H1 (cell line): ENCODE data around the gene ASPG. TPM values are rescaled to one million over a fixed set of nuclear protein-coding genes. Genes with fewer than 3 reads are reported as not detected.

Experiments
- CTCF ChIA-PET: fragments of 300-600 bp; sonication (Branson Sonifier 250); formaldehyde crosslinking; loops from one replicate; lab custom pipeline; 2021; ENCODE audit not compliant: partially characterized antibody; lab: Charles Lee
- POLR2A ChIA-PET: fragments of 300-600 bp; sonication (Branson Sonifier 250); formaldehyde crosslinking; loops from one replicate; lab custom pipeline; 2021; ENCODE audit warnings: inconsistent platforms; ENCODE audit not compliant: partially characterized antibody; lab: Charles Lee
- DNase-seq, 2 experiments: peaks; one replicate each; pipeline versions ENCODE4 v3.0.0 to v3.0.0-alpha.2; 2010 to 2022; ENCODE audit warnings: low spot score in 2 of 2, low read depth in 1 of 2, mixed read lengths in 1 of 2
- FAIRE-seq: peaks from 2 replicates; lab custom pipeline; 2011; peaks lifted over from hg19 to GRCh38; lab: Jason Lieb, UNC
- H2AFZ ChIP-seq: 2 replicates; pipeline ENCODE4 v1.8.1; 2012; ENCODE audit warnings: low read length, inconsistent platforms
- H2AK5ac ChIP-seq: 2 replicates; pipeline ENCODE4 v1.6.1; 2013; ENCODE audit warnings: low read depth, low read length
- H2BK120ac ChIP-seq: replicated peaks from 2 replicates; pipeline ENCODE3; 2013; ENCODE audit warnings: low read depth, low read length, inconsistent platforms
- H2BK12ac ChIP-seq: 2 replicates; pipeline ENCODE4 v1.6.1; 2013; ENCODE audit warnings: low read depth, low read length
- H2BK15ac ChIP-seq: 2 replicates; pipeline ENCODE4 v1.6.1; 2013; ENCODE audit warnings: low read length
- H2BK20ac ChIP-seq: 2 replicates; pipeline ENCODE4 v1.6.1; 2013; ENCODE audit warnings: low read length
- H2BK5ac ChIP-seq: 2 replicates; pipeline ENCODE4 v1.6.1; 2013; ENCODE audit warnings: low read depth, low read length
- H3K14ac ChIP-seq: 2 replicates; pipeline ENCODE4 v1.6.1; 2013; ENCODE audit warnings: inconsistent platforms; ENCODE audit not compliant: insufficient read length
- H3K18ac ChIP-seq: 2 replicates; pipeline ENCODE4 v1.6.1; 2013; ENCODE audit warnings: low read length; ENCODE audit errors: extremely low read depth
- H3K23ac ChIP-seq: 2 replicates; pipeline ENCODE4 v1.6.1; 2013; ENCODE audit warnings: inconsistent platforms; ENCODE audit not compliant: insufficient read length
- H3K23me2 ChIP-seq: 2 replicates; pipeline ENCODE4 v1.6.1; 2013; ENCODE audit warnings: low read depth, low read length
- H3K27ac ChIP-seq: 2 replicates; pipeline ENCODE4 v1.6.1; 2011; ENCODE audit warnings: low read depth, low read length, inconsistent platforms
- H3K27me3 ChIP-seq, 4 experiments: replicated peaks in 1 of 4; 1 replicate in 1 of 4; 2 replicates in 3 of 4; pipeline versions ENCODE4 v1.6.1 to v1.8.1; 2011 to 2013; ENCODE audit warnings: low read length in 3 of 4, mild to moderate bottlenecking in 3 of 4, inconsistent platforms in 2 of 4, mixed read lengths in 2 of 4, moderate library complexity in 1 of 4; ENCODE audit not compliant: control insufficient read depth in 3 of 4, insufficient read depth in 3 of 4; ENCODE audit errors: extremely low read depth in 1 of 4
- H3K36me3 ChIP-seq, 4 experiments: 2 replicates each; pipeline versions ENCODE4 v1.6.1 to v1.8.1; 2011 to 2013; ENCODE audit warnings: mild to moderate bottlenecking in 4 of 4, low read length in 3 of 4, moderate library complexity in 2 of 4, control low read depth in 1 of 4, inconsistent platforms in 1 of 4; ENCODE audit not compliant: insufficient read depth in 4 of 4, control insufficient read depth in 2 of 4
- H3K4ac ChIP-seq: replicated peaks from 2 replicates; pipeline ENCODE3; 2013; ENCODE audit warnings: low read length, low read depth, mixed read lengths, inconsistent platforms; ENCODE audit not compliant: insufficient read length
- H3K4me1 ChIP-seq, 4 experiments: replicated peaks in 1 of 4; 1 replicate in 1 of 4; 2 replicates in 3 of 4; pipeline versions ENCODE4 v1.6.1 to v1.8.1; 2011 to 2013; ENCODE audit warnings: low read length in 3 of 4, inconsistent platforms in 2 of 4, mixed read lengths in 1 of 4; ENCODE audit not compliant: insufficient read depth in 4 of 4, control insufficient read depth in 3 of 4
- H3K4me2 ChIP-seq, 2 experiments: 2 replicates each; pipeline versions ENCODE4 v1.6.1 to v1.8.1; 2011 to 2013; ENCODE audit warnings: low read depth in 2 of 2, low read length in 2 of 2, control low read depth in 1 of 2, inconsistent platforms in 1 of 2, mild to moderate bottlenecking in 1 of 2; ENCODE audit not compliant: insufficient read depth in 1 of 2
- H3K4me3 ChIP-seq, 4 experiments: fragments of 200-600, 300-600 bp in 1 of 4; sonication (generic), shearing (Covaris generic), sonication (Bioruptor Twin) in 1 of 4; 2 replicates each; pipeline versions ENCODE4 v1.5.1 to v1.8.1; 2011 to 2016; ENCODE audit warnings: low read length in 4 of 4, low read depth in 3 of 4, control low read depth in 2 of 4, inconsistent platforms in 2 of 4, mild to moderate bottlenecking in 2 of 4, mixed read lengths in 1 of 4, moderate library complexity in 1 of 4; ENCODE audit not compliant: insufficient read depth in 2 of 4; ENCODE audit errors: extremely low read depth in 1 of 4
- H3K56ac ChIP-seq: replicated peaks from 2 replicates; pipeline ENCODE3; 2013; ENCODE audit warnings: low read depth, mild to moderate bottlenecking, mixed read lengths, low read length, inconsistent platforms; ENCODE audit not compliant: insufficient read length
- H3K79me1 ChIP-seq: 2 replicates; pipeline ENCODE4 v1.6.1; 2013; ENCODE audit warnings: low read depth, low read length, control low read depth
- H3K79me2 ChIP-seq, 2 experiments: 2 replicates each; pipeline versions ENCODE4 v1.6.1 to v1.8.1; 2012 to 2013; ENCODE audit warnings: low read length in 2 of 2, mild to moderate bottlenecking in 2 of 2, inconsistent platforms in 1 of 2; ENCODE audit not compliant: insufficient read depth in 2 of 2, control insufficient read depth in 1 of 2
- H3K9ac ChIP-seq, 4 experiments: replicated peaks in 1 of 4; 1 replicate in 1 of 4; 2 replicates in 3 of 4; pipeline versions ENCODE4 v1.6.1 to v1.8.1; 2011 to 2013; ENCODE audit warnings: low read depth in 3 of 4, low read length in 3 of 4, control low read depth in 2 of 4, mild to moderate bottlenecking in 2 of 4, moderate library complexity in 2 of 4, inconsistent platforms in 1 of 4; ENCODE audit errors: extremely low read depth in 1 of 4
- H3K9me3 ChIP-seq, 2 experiments: 2 replicates each; pipeline versions ENCODE4 v1.6.1 to v1.8.1; 2012 to 2013; ENCODE audit warnings: mild to moderate bottlenecking in 2 of 2, moderate library complexity in 2 of 2, control low read depth in 1 of 2, inconsistent platforms in 1 of 2, low read depth in 1 of 2, low read length in 1 of 2, mixed read lengths in 1 of 2; ENCODE audit not compliant: insufficient read depth in 2 of 2
- H4K20me1 ChIP-seq, 2 experiments: replicated peaks in 1 of 2; 2 replicates each; pipeline versions ENCODE3 to v1.8.1; 2011 to 2013; ENCODE audit warnings: inconsistent platforms in 2 of 2, low read length in 2 of 2, mild to moderate bottlenecking in 1 of 2; ENCODE audit not compliant: insufficient read depth in 2 of 2, control insufficient read depth in 1 of 2
- H4K5ac ChIP-seq: 2 replicates; pipeline ENCODE4 v1.6.1; 2013; ENCODE audit warnings: low read length, low read depth, mixed read lengths, inconsistent platforms; ENCODE audit not compliant: insufficient read length
- H4K8ac ChIP-seq: 2 replicates; pipeline ENCODE4 v1.8.0; 2013; ENCODE audit warnings: mild to moderate bottlenecking, moderate library complexity, low read length, inconsistent platforms; ENCODE audit not compliant: insufficient read depth; ENCODE audit errors: extremely low read depth
- H4K91ac ChIP-seq: replicated peaks from 2 replicates; pipeline ENCODE3; 2013; ENCODE audit warnings: low read length, mixed read lengths, inconsistent platforms; ENCODE audit not compliant: insufficient read length
- SIRT6 ChIP-seq: IDR thresholded peaks from one replicate; pipeline ENCODE4 v1.7.1; 2012; ENCODE audit warnings: low read length, inconsistent platforms
- TEAD4 ChIP-seq: IDR thresholded peaks from 2 replicates; pipeline ENCODE4 v1.6.1; 2012; ENCODE audit warnings: low read depth, low read length, inconsistent platforms, mixed read lengths
- WGBS, 2 experiments: shearing (Covaris generic) in 1 of 2; methylation state at CpG; one replicate each; pipeline versions ENCODE4 v1.1.6 to v1.1.7; 2013 to 2015; ENCODE audit warnings: low lambda C conversion rate in 2 of 2, mixed read lengths in 2 of 2, inconsistent platforms in 1 of 2, low coverage in 1 of 2, missing lambda C conversion rate in 1 of 2; ENCODE audit not compliant: insufficient replicate concordance in 2 of 2, insufficient coverage in 1 of 2, insufficient read length in 1 of 2; ENCODE audit errors: extremely low coverage in 1 of 2, missing lambda C conversion rate in 1 of 2; 5-methylcytosine and 5-hydroxymethylcytosine counted together
- polyA plus RNA-seq, 7 experiments: library from polyadenylated mRNA; depleted of rRNA in 3 of 7; stranded (reverse) in 5 of 7; unstranded in 2 of 7; fragments of >200 nt in 5 of 7; fragments of 200-250 nt in 2 of 7; gene quantifications; 1 replicate in 5 of 7; 2 replicates in 1 of 7; 4 replicates in 1 of 7; pipeline versions ENCODE4 v1.2.1 to v1.2.3, GENCODE V29; 2011 to 2013; ENCODE audit warnings: missing spikeins in 2 of 7, mixed read lengths in 2 of 7
- total RNA-seq: library from RNA; stranded (reverse); fragmentation: NEBNext Ultra II Directional; extraction: Animal tissue kit (Norgen Biotek cat#: 25700); gene quantifications from 2 replicates; pipeline ENCODE4 v1.2.1, GENCODE V29; 2021

Gene ASPG
- total and polyA plus RNA-seq, 2 of the 8 experiments (the other 6 are each of a cell fraction or from before 2014, with no cell fraction given): 0.34 to 0.59 TPM

DNA sequence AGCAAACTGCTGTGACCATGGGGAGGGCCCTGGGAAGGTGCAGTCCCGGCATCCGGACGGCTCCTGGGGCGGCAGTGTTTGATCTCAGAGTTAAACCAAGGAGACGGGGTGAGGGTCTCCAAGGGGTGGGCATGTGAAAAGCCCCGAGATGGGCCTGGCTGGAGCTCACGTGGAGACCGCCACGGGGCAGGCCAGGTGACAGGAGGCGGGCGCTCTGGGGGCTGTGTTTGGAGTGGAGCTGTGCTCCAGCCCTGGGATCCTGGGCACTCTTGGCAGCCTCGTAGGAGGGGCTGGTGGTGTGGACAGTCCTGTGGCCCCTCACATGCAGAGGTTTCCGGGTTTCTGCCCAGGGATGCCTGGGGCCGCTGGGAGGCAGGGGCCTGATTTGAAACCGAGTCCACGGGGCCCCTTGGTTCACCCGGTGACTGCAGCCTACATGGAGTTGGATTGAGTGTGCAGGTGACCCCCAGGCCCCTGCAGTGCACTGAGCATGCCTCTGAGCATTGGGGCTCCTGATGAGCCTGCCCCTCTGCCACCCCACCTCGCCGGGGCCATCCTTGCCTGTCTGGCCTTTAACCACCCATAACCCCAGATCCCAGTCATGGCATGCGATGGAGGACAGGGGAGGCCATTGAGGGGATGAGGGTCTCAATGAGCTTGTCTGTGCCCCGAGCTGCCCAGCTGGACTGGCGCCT, 61.3 kb downstream of the ASPG start:
- Histone ChIP-seq H4K91ac (peak overlapping the region; percentile 10), H3K23me2 (no peaks in the 10 kb centered on the region; the same call in 1 of the 2 replicates), H3K27me3 (no peaks in the 10 kb centered on the region), H2BK120ac (no peak overlapping the region), H3K4ac (no peak overlapping the region), H3K23ac (no peak overlapping the region), H3K4me2 (no peak overlapping the region; a peak in 1 of 4 replicates), H2BK12ac (peak overlapping the region; percentile 75; the same call in 1 of the 2 replicates), H3K18ac (peak overlapping the region; percentile 48; the same call in 1 of the 2 replicates), H3K56ac (no peak overlapping the region), H2BK5ac (0 out of 2 replicates have a peak overlapping the region, but pooled peaks have one; percentile 78), H4K8ac (no peak overlapping the region), H2BK20ac (0 out of 2 replicates have a peak overlapping the region, but pooled peaks have one; percentile 72), H4K5ac (no peak overlapping the region), H3K27ac (no peak overlapping the region), H3K14ac (no peak overlapping the region), H3K79me1 (peaks cover 24% of the 10 kb centered on the region), H2AK5ac (no peak overlapping the region), H3K9ac (no peak overlapping the region), H2AFZ (no peak overlapping the region), H3K36me3 (peaks cover 0 to under 1% (median 0%) of the 10 kb centered on the region in 4 experiments; a peak in 3 of 8 replicates), H3K4me1 (peaks cover 0 to 41% (median 31%) of the 10 kb centered on the region in 4 experiments; a peak in 6 of 7 replicates), H2BK15ac (no peak overlapping the region), H3K4me3 (no peak overlapping the region), H3K9me3 (no peaks in the 10 kb centered on the region), H4K20me1 (peaks cover 16 to 39% of the 10 kb centered on the region in 2 experiments), H3K79me2 (peaks cover 31 to 90% of the 10 kb centered on the region in 2 experiments; a peak in 3 of 4 replicates)
- FAIRE-seq: no peak
- CTCF ChIA-PET: interaction anchor here (1.2 to 3.9 kb wide), 5 partner anchors 11 to 327 kb away, joined by 3 to 16 read pairs (median 4); partner anchors contain the start of gene ASPG
- 86% methylated on average over 17 of the region's 22 CpGs; no CpG with 5 or more reads in 1 of the 2 experiments for WGBS, 2 experiments
- peak in 1 of 2 experiments; percentile 43 for DNase-seq
- POLR2A ChIA-PET: interaction anchor here (1.2 kb wide), 1 partner anchor 576 kb away, joined by 3 read pairs; no protein-coding TSS in a partner anchor
- TF ChIP-seq TEAD4 (no peak), SIRT6 (no peak)
